Ascending aorta (tissue), 2 donors: ENCODE results near the gene GPC6. TPM values are rescaled to one million over a fixed set of nuclear protein-coding genes. Genes with fewer than 3 reads are reported as not detected.

Experiments
- DNase-seq, 2 donors: peaks; one replicate each; pipeline ENCODE4 v3.0.0-alpha.2; 2019; ENCODE audit warnings: low spot score in 2 of 2
- H3K27ac ChIP-seq, 2 donors: fragments of 200-600 bp; sonication (generic); one replicate each; pipeline ENCODE4 v1.5.1; 2016 to 2017; ENCODE audit warnings: mild to moderate bottlenecking in 1 of 2
- H3K27me3 ChIP-seq: fragments of 200-600 bp; sonication (generic); one replicate; pipeline ENCODE4 v1.5.1; 2017
- H3K36me3 ChIP-seq, 2 donors: fragments of 200-600 bp; sonication (generic); one replicate each; pipeline ENCODE4 v1.5.1; 2016
- H3K4me1 ChIP-seq, 2 donors: fragments of 200-600 bp; sonication (generic); one replicate each; pipeline ENCODE4 v1.5.1; 2016 to 2017; ENCODE audit warnings: mild to moderate bottlenecking in 1 of 2
- H3K4me3 ChIP-seq, 2 donors: fragments of 200-600 bp; sonication (generic); one replicate each; pipeline ENCODE4 v1.5.1; 2016 to 2017; ENCODE audit warnings: mild to moderate bottlenecking in 1 of 2
- H3K9me3 ChIP-seq, 2 donors: fragments of 200-600 bp; sonication (generic); one replicate each; pipeline ENCODE4 v1.5.1; 2016
- intact Hi-C: fragments of 100-400 bp; cut with DNase I; formaldehyde crosslinking; loops from one replicate; pipeline ENCODE4 v1.15.1; 2023
- total RNA-seq: library from RNA; depleted of rRNA; stranded (reverse); fragments of >200 nt; gene quantifications from one replicate; pipeline ENCODE4 v1.1.0, GENCODE V29; 2016
- TF ChIP-seq, protein P1 (sequence below), 3 experiments: fragments of 200-600 bp in 2 of 3; fragments of 450-650 bp in 1 of 3; sonication (generic) in 2 of 3; IDR thresholded peaks; one replicate each; pipeline ENCODE4 v1.5.1; 2016 to 2019; ENCODE audit warnings: antibody characterized with exemption in 3 of 3, mild to moderate bottlenecking in 1 of 3, moderate library complexity in 1 of 3

The GPC6 gene
- total RNA-seq, 1 donor from 2014 or later, result 23.2 TPM

DNA sequence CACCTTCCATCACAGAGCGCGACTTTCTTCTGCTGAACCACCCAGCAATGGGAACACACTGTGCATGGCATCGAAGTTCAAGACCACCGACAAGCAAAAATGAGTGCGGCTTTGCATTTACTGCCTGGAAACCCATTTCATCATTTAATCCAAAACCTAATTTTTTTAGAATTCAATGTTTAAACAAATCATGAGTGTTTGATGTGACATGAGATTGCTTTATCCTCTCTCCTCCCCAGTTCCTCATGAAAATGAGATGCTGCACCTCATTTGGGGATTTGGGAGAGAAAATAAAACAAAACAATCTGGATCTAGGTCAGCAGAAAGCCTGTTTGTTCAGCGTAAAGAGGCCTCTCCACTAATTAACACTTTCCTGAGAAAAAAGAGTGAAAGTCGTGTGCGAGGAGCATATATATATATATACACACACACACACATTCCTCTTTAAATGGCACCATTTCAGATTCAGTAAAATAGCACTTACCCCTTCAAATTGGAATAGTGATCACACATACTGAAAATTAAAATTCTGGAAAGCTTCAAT is 1126.6 kb downstream of the GPC6 start:
- no peaks in the 10 kb centered on the region for H3K4me1 ChIP-seq
- H3K27me3 ChIP-seq, result no peaks in the 10 kb centered on the region
- no peaks in the 10 kb centered on the region for H3K9me3 ChIP-seq
- H3K36me3 ChIP-seq, result no peaks in the 10 kb centered on the region
- no peak overlapping the region for H3K4me3 ChIP-seq
- no peak overlapping the region for H3K27ac ChIP-seq
- TF ChIP-seq, protein P1, sequence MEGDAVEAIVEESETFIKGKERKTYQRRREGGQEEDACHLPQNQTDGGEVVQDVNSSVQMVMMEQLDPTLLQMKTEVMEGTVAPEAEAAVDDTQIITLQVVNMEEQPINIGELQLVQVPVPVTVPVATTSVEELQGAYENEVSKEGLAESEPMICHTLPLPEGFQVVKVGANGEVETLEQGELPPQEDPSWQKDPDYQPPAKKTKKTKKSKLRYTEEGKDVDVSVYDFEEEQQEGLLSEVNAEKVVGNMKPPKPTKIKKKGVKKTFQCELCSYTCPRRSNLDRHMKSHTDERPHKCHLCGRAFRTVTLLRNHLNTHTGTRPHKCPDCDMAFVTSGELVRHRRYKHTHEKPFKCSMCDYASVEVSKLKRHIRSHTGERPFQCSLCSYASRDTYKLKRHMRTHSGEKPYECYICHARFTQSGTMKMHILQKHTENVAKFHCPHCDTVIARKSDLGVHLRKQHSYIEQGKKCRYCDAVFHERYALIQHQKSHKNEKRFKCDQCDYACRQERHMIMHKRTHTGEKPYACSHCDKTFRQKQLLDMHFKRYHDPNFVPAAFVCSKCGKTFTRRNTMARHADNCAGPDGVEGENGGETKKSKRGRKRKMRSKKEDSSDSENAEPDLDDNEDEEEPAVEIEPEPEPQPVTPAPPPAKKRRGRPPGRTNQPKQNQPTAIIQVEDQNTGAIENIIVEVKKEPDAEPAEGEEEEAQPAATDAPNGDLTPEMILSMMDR (IDR thresholded peaks at IDR 0.05), result no peak
- intact Hi-C loops, result no loop called here
- no peak for DNase-seq

GRCh38 chr13:94359875-94360274 is 1133.3 kb downstream of the GPC6 start:
- no peak for DNase-seq
- Histone ChIP-seq H3K4me3 (no peak overlapping the region), H3K27ac (no peak overlapping the region), H3K9me3 (no peaks in the 10 kb centered on the region), H3K36me3 (no peaks in the 10 kb centered on the region), H3K4me1 (peaks cover 0 to 5% of the 10 kb centered on the region in 2 donors), H3K27me3 (no peaks in the 10 kb centered on the region)
- intact Hi-C loops, result loop anchor here (5.0 kb wide), 1 partner anchor 1133 kb away; the partner anchor contains the start of gene GPC6
- TF ChIP-seq, protein P1 (IDR thresholded peaks at IDR 0.05), result no peak

DNA sequence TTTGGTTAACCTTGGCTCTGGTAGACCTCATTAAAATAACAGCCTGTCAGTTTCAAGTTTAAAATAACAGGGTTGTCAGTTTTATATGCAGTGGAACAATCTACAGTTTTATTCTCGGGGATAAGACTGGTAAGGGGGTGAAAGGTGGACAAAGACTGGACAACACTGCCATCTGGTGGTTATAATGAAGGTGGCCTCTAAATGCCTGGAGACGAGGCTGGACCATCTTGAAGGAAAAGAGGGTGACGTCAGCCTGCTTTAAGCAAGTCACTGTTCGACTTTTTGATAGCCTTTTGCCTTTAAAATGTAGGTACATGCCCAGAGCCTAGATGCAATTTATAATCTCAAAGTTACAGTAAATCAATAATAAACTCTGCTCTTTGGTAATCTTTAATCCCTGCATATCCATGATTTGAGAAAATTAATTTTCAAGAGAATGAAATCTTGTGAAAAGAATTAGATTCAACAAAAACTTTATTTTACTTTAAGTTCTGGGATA is 1135.9 kb downstream of the GPC6 start:
- TF ChIP-seq, protein P1 (IDR thresholded peaks at IDR 0.05), result peak; percentile 62 to 79 (median 70)
- Histone ChIP-seq H3K27me3 (no peaks in the 10 kb centered on the region), H3K27ac (no peak overlapping the region), H3K36me3 (no peaks in the 10 kb centered on the region), H3K9me3 (no peaks in the 10 kb centered on the region), H3K4me3 (no peak overlapping the region), H3K4me1 (peaks cover 0 to 5% of the 10 kb centered on the region in 2 donors)
- DNase-seq, result peak in 1 of 2 donors; percentile 78
- intact Hi-C loops, result loop anchor here (2.0 to 5.0 kb wide), 2 partner anchors 1135 to 1648 kb away; partner anchors contain the start of gene GPC6

- Histone ChIP-seq H3K27ac (no peak overlapping the region), H3K4me1 (peaks cover 0 to 5% of the 10 kb centered on the region in 2 donors), H3K36me3 (no peaks in the 10 kb centered on the region), H3K27me3 (no peaks in the 10 kb centered on the region), H3K4me3 (no peak overlapping the region), H3K9me3 (no peaks in the 10 kb centered on the region)
- DNase-seq, result no peak
- intact Hi-C loops, result no loop called here
- TF ChIP-seq, protein P1 (IDR thresholded peaks at IDR 0.05), result no peak
These were observed 1140.1 kb downstream of the GPC6 start for GRCh38 chr13:94366677-94367076.

DNA sequence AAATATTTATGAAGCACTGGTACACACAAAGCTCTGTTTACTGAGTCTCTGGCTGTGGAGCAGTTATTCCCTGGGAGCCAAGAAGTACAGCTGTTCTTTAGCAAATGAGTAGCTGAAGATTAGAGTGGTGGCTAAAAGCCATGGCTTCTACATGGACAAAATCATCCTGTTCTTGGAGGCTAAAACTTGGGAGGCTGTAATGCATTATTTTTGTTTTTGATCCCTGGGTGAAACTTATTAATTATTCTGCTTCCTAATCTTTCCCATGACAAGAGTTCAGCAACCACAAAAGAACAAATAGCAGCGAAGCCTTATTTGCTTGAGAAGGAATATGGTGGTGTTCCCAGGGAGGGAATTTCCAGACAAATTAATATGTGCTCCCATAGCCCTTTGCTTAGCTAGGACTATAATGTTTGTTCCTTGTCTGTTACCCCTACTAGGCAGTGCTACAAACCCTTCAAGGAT is 1143.4 kb downstream of the GPC6 start:
- TF ChIP-seq, protein P1 (IDR thresholded peaks at IDR 0.05), result no peak
- H3K9me3 ChIP-seq, result no peaks in the 10 kb centered on the region
- H3K27ac ChIP-seq, result no peak overlapping the region
- no peaks in the 10 kb centered on the region for H3K36me3 ChIP-seq
- H3K4me3 ChIP-seq, result no peak overlapping the region
- no peaks in the 10 kb centered on the region for H3K27me3 ChIP-seq
- no peaks in the 10 kb centered on the region for H3K4me1 ChIP-seq
- intact Hi-C loops, result no loop called here
- no peak for DNase-seq
